ENCODE results near the gene CLASP1.
A peak's percentile ranks its signal among the peaks of the same experiment; 100 is the strongest.

Gene CLASP1

DNA sequence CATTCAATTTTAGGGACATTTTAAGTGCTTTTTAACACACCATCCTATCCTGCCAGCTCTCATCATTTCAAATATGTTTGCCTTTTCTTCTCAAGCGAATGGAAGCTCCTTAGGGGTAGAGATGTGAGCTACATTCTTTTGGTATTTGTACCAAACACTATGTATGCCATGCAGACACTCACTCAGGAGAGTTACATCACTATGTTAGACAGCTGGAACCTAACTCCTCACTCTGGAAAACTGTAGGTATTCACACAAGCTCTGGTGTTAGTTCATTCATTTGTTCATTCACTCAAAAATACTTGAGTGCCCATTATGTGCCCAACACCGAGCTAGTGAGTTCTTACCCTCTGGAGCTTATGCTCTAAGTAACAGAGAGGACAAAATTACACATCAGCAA is 144.9 kb downstream of the CLASP1 start:
- DNase-seq (no peak), ATAC-seq (replicated peaks) (no peak)
- Mint-ChIP-seq H3K36me3 (ENCODE audit: insufficient read depth) (peaks cover 22% of the 10 kb centered on the region), H3K4me3 (no peak overlapping the region), H3K27ac (peak overlapping the region in 1 of 2 donors; percentile 81), H3K27me3 (no peaks in the 10 kb centered on the region), H3K4me1 (ENCODE audit: low read depth in 2 of 2) (peaks cover 22 to 61% of the 10 kb centered on the region in 2 donors), H3K9me3 (peaks cover 0 to 2% of the 10 kb centered on the region in 2 donors)

DNA sequence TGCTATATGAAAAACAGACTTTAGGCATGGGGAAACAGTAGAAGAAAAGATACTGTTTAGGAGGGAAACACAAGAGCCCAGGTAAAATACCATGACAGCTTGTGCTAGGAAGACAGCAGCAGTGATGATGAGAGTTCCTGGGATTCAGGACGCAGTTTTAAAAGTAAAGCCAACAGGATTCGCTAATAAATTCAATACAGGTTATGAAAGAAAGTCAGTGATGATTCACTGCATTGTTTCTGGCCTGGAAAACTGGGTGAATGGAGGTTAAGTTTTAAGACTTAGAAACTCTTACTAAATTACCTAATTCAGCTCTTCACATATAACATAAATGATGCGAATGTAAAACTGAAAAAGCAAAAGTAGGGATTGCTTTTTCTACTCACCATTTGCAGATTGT is 146.5 kb downstream of the CLASP1 start:
- no peak for DNase-seq
- no peak for ATAC-seq (replicated peaks)
- Mint-ChIP-seq H3K4me1 (ENCODE audit: low read depth in 2 of 2) (peaks cover 22 to 56% of the 10 kb centered on the region in 2 donors), H3K4me3 (no peak overlapping the region), H3K27me3 (no peaks in the 10 kb centered on the region), H3K27ac (peak overlapping the region; percentile 71 to 87), H3K9me3 (peaks cover 0 to 2% of the 10 kb centered on the region in 2 donors), H3K36me3 (ENCODE audit: insufficient read depth) (peaks cover 25% of the 10 kb centered on the region)

GRCh38 chr2:121502246-121502645 is 147.0 kb downstream of the CLASP1 start:
- DNase-seq (no peak), ATAC-seq (replicated peaks) (no peak)
- peak overlapping the region; percentile 71 to 87 for H3K27ac Mint-ChIP-seq
- peaks cover 25% of the 10 kb centered on the region for H3K36me3 Mint-ChIP-seq (ENCODE audit: insufficient read depth)
- peaks cover 21 to 51% of the 10 kb centered on the region in 2 donors for H3K4me1 Mint-ChIP-seq (ENCODE audit: low read depth in 2 of 2)
- H3K9me3 Mint-ChIP-seq, result peaks cover 0 to 2% of the 10 kb centered on the region in 2 donors
- no peaks in the 10 kb centered on the region for H3K27me3 Mint-ChIP-seq
- no peak overlapping the region for H3K4me3 Mint-ChIP-seq

DNA sequence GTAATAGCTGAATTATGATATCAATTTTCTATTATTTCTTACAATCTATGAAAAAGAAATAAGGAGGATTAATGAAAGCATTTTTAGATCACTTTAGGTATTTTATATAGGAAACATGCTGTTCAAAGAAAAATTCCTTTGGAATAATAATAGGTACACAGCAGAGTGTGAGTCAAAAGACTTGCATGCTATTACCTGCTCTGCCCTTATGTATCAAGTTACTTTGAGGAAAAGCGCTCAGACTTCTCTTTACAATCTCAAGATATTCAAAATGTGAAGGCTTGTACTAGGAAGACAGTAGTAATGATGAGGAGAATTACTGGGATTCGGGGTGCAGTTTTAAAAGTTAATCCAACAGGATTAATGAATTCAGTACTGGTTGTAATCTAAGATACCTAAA is 147.7 kb downstream of the CLASP1 start:
- no peak for ATAC-seq (replicated peaks)

DNA sequence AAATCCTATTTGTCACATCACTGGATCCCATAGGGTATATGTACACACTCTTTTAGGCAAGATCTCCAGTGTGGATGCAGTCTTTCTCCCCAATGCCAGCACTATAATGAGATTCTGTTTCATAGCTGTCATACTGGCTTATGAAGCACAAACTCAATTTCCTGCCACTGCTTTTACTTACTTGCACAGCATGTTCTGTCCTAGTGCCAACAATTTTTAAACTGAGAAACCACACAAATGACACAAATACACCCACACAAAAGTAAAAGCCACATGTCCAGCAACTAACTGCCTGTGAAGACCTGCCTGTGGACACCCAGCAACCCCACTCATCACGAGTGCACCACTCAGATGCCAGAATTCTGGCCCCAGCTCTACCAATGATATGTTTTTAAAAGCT is 148.2 kb downstream of the CLASP1 start:
- H3K27ac Mint-ChIP-seq, result peak overlapping the region; percentile 42 to 84
- DNase-seq (no peak), ATAC-seq (replicated peaks) (no peak)
- H3K4me3 Mint-ChIP-seq, result no peak overlapping the region
- peaks cover 29% of the 10 kb centered on the region for H3K36me3 Mint-ChIP-seq (ENCODE audit: insufficient read depth)
- H3K27me3 Mint-ChIP-seq, result no peaks in the 10 kb centered on the region
- peaks cover 0 to 2% of the 10 kb centered on the region in 2 donors for H3K9me3 Mint-ChIP-seq
- peaks cover 13 to 39% of the 10 kb centered on the region in 2 donors for H3K4me1 Mint-ChIP-seq (ENCODE audit: low read depth in 2 of 2)

More for the DNA sequence above, 147.7 kb downstream of the CLASP1 start:
- no peak for DNase-seq
- Mint-ChIP-seq H3K36me3 (ENCODE audit: insufficient read depth) (peaks cover 25% of the 10 kb centered on the region), H3K4me3 (no peak overlapping the region), H3K27ac (peak overlapping the region; percentile 42 to 84), H3K4me1 (ENCODE audit: low read depth in 2 of 2) (peaks cover 18 to 44% of the 10 kb centered on the region in 2 donors), H3K27me3 (no peaks in the 10 kb centered on the region), H3K9me3 (peaks cover 0 to 2% of the 10 kb centered on the region in 2 donors)

DNA sequence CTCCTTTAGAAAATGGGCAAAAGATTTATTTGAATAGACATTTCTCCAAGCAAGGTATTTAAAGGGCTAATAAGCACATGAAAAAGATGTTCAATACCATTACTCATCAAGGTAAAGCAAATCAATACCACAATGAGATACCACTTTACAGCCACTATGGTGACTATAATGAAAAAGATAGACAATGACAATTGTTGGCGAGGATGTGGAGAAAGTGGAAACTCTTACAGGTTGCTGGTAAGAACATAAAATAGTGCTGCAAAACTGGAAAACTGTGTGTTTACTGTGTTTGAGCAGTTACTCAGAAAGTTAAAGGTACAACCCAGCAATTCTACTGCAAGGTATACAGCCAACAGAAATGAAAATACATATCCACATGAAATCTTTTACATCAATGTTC is 150.5 kb downstream of the CLASP1 start:
- Mint-ChIP-seq H3K9me3 (peaks cover 0 to 2% of the 10 kb centered on the region in 2 donors), H3K4me3 (no peak overlapping the region), H3K27ac (peak overlapping the region in 1 of 2 donors; percentile 9), H3K36me3 (ENCODE audit: insufficient read depth) (peaks cover 36% of the 10 kb centered on the region), H3K27me3 (no peaks in the 10 kb centered on the region), H3K4me1 (ENCODE audit: low read depth in 2 of 2) (peaks cover 15 to 35% of the 10 kb centered on the region in 2 donors)
- ATAC-seq (replicated peaks) (no peak), DNase-seq (no peak)

DNA sequence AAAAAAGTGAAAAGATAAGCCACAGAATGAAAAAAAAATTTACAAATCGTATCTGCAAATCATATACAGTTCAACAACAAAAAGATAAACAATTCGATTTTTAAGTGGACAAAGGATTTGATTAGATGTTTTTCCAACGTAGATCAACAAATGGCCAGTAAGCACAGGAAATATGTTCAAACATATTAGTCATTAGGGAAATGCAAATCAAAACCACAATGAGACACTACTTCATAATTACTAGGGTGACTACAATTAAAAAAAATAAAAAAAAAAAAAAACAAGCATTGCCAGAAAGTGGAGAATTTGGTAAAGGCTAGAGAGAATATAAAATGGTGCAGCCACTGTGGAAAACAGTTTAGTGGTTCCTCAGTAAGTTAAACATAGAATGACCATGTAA is 156.9 kb downstream of the CLASP1 start:
- Mint-ChIP-seq H3K36me3 (ENCODE audit: insufficient read depth) (peaks cover 17% of the 10 kb centered on the region), H3K27ac (peak overlapping the region in 1 of 2 donors; percentile 41), H3K9me3 (no peaks in the 10 kb centered on the region), H3K4me3 (no peak overlapping the region), H3K4me1 (ENCODE audit: low read depth in 2 of 2) (peaks cover 21 to 30% of the 10 kb centered on the region in 2 donors), H3K27me3 (no peaks in the 10 kb centered on the region)
- ATAC-seq (replicated peaks), result no peak
- DNase-seq, result no peak

- no peak for ATAC-seq (replicated peaks)
- H3K4me1 Mint-ChIP-seq (ENCODE audit: low read depth in 2 of 2), result peaks cover 21 to 30% of the 10 kb centered on the region in 2 donors
- no peak overlapping the region for H3K27ac Mint-ChIP-seq
These were observed 157.7 kb downstream of the CLASP1 start for GRCh38 chr2:121491518-121491917.

DNA sequence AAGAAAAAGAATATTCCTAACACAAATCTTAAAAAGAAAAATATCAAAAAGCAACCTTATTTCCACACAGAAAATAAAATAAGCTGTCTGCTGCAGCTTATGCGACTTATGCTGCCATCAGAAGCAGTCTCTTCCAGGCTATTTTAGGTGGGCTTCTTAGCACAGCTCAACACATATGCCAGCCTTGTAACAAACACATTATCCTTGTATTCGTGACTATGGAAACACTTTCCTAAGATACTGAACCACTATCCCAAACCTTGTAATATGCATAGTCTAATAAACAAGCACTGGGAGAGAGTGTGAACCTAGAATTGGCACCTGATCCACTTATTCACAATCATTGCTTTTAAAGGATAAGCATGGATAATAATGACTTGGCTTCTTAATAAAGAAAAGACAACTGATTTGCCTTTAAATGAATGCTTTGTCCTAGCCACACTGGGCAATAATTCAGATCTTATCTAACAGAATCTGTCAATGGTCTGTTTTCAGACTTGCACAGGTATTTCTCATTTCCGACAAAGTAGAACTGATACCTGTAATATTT is 158.6 kb downstream of the CLASP1 start:
- Mint-ChIP-seq H3K27ac (peak overlapping the region in 1 of 2 donors; percentile 10), H3K36me3 (ENCODE audit: insufficient read depth) (peaks cover 9% of the 10 kb centered on the region), H3K27me3 (no peaks in the 10 kb centered on the region), H3K4me1 (ENCODE audit: low read depth in 2 of 2) (peaks cover 18 to 30% of the 10 kb centered on the region in 2 donors), H3K9me3 (no peaks in the 10 kb centered on the region), H3K4me3 (no peak overlapping the region)
- DNase-seq (no peak), ATAC-seq (replicated peaks) (no peak)

More at GRCh38 chr2:121491518-121491917, 157.7 kb downstream of the CLASP1 start:
- Mint-ChIP-seq H3K9me3 (no peaks in the 10 kb centered on the region), H3K36me3 (ENCODE audit: insufficient read depth) (peaks cover 17% of the 10 kb centered on the region), H3K27me3 (no peaks in the 10 kb centered on the region), H3K4me3 (no peak overlapping the region)
- no peak for DNase-seq

DNA sequence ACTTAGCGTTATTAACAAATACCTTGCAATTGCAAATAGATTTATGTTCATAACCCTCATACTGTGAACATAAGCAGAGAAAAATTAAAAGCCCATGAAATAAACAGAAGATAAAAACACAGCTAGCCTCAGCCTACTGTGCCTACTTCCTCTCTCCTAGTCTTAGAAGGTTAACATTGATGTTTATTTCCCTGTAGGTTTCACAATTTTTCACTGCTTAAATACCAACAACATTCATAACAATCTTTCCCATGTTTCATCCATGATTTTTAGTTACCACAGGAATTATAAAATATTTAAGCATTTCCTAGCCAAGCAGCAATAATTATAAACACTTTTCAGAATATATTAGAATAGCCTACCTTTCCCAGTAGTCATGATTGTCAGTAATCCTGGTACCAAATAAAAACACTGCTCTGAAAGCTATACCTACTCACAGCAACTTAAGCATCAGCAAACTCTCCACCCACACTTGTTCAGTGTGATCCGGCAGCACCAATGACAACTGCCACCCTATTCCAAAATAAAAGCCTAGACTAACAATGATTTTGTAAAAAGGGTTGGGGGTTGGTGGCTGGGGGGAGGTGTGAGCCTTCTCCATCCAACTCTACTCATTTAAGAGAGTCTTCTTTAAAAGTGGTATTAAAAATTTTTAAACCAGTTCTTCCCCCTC is 159.2 kb downstream of the CLASP1 start:
- Mint-ChIP-seq H3K27ac (peak overlapping the region; percentile 10 to 53), H3K36me3 (ENCODE audit: insufficient read depth) (peaks cover 9% of the 10 kb centered on the region), H3K27me3 (no peaks in the 10 kb centered on the region), H3K4me1 (ENCODE audit: low read depth in 2 of 2) (peaks cover 18 to 30% of the 10 kb centered on the region in 2 donors), H3K9me3 (no peaks in the 10 kb centered on the region), H3K4me3 (no peak overlapping the region)
- DNase-seq (no peak), ATAC-seq (replicated peaks) (no peak)

DNA sequence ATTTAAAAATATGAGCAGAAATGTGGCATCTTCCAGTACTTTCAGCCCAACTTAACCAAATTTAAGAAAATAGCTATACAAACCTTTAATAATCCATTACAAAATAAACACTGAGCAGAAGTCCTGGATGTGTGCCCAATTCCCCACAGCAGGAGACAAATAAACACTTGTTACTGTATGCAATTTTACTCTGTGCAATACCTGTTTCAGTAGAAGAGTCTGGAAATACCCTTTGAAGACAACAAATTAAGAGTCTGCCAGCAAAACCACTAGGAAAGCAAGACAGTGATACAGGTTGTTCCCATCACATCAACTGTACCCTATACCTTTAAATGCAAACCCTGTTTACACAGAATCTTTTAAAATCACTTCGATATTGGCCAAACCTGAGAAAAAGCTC is 160.0 kb downstream of the CLASP1 start:
- peak; percentile 37 for ATAC-seq (replicated peaks)
- DNase-seq, result no peak
- H3K27ac Mint-ChIP-seq, result peak overlapping the region in 1 of 2 donors; percentile 10

DNA sequence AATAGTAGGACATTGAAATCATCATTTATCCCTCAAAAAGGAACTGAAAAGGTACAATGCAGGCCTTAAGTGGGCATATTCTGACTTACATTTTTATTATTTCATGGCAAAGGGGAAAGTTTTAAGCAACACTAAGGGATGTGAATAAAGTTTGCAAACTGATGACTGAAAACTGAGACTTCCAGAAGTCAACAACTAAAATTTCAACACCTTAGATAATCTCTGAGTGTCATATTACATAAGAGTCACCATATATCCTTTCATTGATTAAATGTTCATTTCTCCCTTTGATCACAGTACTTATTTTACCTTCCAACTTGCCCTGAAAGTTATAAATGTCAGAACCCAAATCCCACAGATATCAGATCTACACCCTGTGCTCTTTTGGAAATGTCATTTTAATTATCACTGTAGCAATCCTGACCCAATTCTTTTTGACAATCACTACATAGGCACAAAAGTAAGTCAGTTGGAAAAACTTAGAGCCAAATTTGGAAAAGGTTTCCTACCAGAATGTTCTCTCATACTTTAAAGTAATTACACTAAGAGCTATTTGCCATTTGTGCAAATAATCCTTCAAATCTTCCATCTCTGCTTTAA is 163.0 kb downstream of the CLASP1 start:
- DNase-seq (no peak), ATAC-seq (replicated peaks) (no peak)
- no peak overlapping the region for H3K27ac Mint-ChIP-seq
- no peaks in the 10 kb centered on the region for H3K9me3 Mint-ChIP-seq
- H3K4me3 Mint-ChIP-seq, result no peak overlapping the region
- peaks cover 4% of the 10 kb centered on the region for H3K36me3 Mint-ChIP-seq (ENCODE audit: insufficient read depth)
- H3K4me1 Mint-ChIP-seq (ENCODE audit: low read depth in 2 of 2), result peaks cover 18 to 27% of the 10 kb centered on the region in 2 donors
- no peaks in the 10 kb centered on the region for H3K27me3 Mint-ChIP-seq

More for the DNA sequence above, 160.0 kb downstream of the CLASP1 start:
- Mint-ChIP-seq H3K27me3 (no peaks in the 10 kb centered on the region), H3K4me1 (ENCODE audit: low read depth in 2 of 2) (peaks cover 24 to 34% of the 10 kb centered on the region in 2 donors), H3K4me3 (no peak overlapping the region), H3K9me3 (no peaks in the 10 kb centered on the region), H3K36me3 (ENCODE audit: insufficient read depth) (peaks cover 2% of the 10 kb centered on the region)

- ATAC-seq (replicated peaks), result no peak
- Mint-ChIP-seq H3K27ac (no peak overlapping the region), H3K4me3 (no peak overlapping the region), H3K9me3 (no peaks in the 10 kb centered on the region), H3K4me1 (ENCODE audit: low read depth in 2 of 2) (peaks cover 19 to 29% of the 10 kb centered on the region in 2 donors), H3K27me3 (no peaks in the 10 kb centered on the region), H3K36me3 (ENCODE audit: insufficient read depth) (peaks cover 12% of the 10 kb centered on the region)
- DNase-seq, result no peak
These were observed 164.2 kb downstream of the CLASP1 start for GRCh38 chr2:121485039-121485438.

DNA sequence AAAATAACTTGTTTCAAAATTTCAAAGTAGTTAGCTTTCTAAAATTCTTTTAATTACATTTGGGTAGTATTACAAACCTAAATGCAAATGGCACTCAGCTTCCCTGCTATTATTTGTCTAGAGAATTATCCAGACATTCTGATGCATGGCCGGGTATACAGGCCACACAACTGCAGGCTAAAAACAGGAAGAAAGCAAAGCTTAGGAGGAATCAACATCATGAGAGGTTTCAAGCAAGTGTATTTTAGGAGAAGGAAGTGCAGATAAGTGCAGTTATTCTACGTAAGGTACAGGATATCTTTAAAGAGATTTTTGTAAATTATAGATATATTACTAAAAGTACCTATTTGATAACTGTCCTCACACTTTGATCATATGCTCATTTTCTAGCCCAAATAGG is 165.4 kb downstream of the CLASP1 start:
- ATAC-seq (replicated peaks) (no peak), DNase-seq (no peak)
- Mint-ChIP-seq H3K27ac (no peak overlapping the region), H3K4me3 (no peak overlapping the region), H3K9me3 (peaks cover 0 to 2% of the 10 kb centered on the region in 2 donors), H3K27me3 (no peaks in the 10 kb centered on the region), H3K36me3 (ENCODE audit: insufficient read depth) (peaks cover 20% of the 10 kb centered on the region), H3K4me1 (ENCODE audit: low read depth in 2 of 2) (peaks cover 23 to 35% of the 10 kb centered on the region in 2 donors)

Data from effector memory CD8-positive, alpha-beta T cell (primary cell).